ENCODE measurements around the gene VPS4A.

The VPS4A gene

DNA sequence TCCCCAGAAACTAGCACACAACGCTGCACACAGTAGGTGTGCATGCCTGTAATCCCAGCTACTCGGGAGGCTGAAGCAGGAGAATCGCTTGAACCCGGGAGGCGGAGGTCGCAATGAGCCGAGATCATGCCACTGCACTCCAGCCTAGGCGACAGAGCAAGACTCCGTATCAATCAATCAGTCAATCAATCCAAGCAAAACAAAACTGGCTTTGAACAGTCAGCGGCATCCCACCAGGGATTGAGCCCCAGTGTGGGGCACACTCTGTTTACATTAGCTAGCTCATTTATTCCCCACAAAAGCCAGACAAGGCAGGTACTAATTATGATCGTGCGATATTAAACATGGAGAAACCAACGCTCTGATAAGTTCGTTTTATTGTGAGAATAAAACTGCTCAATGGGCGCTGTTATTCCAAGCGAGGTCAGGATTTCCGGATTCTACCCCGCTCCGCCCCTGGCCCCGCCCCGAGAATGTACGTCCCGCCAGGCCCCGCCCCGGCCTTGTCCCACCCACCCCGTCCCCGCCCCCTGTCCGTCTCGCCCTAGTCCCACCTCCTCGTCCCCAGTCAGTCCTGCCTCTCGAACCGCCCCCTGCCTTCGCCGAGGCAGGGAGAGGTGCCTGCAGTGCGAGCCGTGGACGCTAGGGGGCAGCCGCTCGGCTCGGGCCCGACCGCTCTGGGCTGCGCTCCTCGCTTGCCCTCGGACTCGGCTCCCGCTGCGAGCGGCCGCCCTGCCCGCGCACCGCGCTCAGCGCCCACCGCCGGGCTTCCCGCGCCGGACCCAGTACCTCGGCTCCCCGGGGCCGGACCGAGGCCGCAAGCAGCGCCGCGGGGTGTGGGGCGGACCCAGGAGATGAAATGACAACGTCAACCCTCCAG is at the start of gene VPS4A:
Gene VPS4A, plus strand, starts transcription at position 698 of the 880 bp plus-strand sequence. Its CDS starts 162 bp downstream, at position 860.
- peak; percentile 95 for ATAC-seq

GRCh38 chr16:69266334-69267063 is 44.7 kb upstream of the VPS4A start:
- no peak for ATAC-seq
- TF ChIP-seq, protein P1, sequence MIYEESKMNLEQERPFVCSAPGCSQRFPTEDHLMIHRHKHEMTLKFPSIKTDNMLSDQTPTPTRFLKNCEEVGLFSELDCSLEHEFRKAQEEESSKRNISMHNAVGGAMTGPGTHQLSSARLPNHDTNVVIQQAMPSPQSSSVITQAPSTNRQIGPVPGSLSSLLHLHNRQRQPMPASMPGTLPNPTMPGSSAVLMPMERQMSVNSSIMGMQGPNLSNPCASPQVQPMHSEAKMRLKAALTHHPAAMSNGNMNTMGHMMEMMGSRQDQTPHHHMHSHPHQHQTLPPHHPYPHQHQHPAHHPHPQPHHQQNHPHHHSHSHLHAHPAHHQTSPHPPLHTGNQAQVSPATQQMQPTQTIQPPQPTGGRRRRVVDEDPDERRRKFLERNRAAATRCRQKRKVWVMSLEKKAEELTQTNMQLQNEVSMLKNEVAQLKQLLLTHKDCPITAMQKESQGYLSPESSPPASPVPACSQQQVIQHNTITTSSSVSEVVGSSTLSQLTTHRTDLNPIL (CRISPR knock-in tag; IDR thresholded peaks at IDR 0.05; ENCODE audit: low read depth) = no peak
- no peak for TF ChIP-seq PPARA (CRISPR knock-in tag; IDR thresholded peaks at IDR 0.05; ENCODE audit: borderline replicate concordance)
- TF ChIP-seq, protein P2, sequence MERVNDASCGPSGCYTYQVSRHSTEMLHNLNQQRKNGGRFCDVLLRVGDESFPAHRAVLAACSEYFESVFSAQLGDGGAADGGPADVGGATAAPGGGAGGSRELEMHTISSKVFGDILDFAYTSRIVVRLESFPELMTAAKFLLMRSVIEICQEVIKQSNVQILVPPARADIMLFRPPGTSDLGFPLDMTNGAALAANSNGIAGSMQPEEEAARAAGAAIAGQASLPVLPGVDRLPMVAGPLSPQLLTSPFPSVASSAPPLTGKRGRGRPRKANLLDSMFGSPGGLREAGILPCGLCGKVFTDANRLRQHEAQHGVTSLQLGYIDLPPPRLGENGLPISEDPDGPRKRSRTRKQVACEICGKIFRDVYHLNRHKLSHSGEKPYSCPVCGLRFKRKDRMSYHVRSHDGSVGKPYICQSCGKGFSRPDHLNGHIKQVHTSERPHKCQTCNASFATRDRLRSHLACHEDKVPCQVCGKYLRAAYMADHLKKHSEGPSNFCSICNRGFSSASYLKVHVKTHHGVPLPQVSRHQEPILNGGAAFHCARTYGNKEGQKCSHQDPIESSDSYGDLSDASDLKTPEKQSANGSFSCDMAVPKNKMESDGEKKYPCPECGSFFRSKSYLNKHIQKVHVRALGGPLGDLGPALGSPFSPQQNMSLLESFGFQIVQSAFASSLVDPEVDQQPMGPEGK (CRISPR knock-in tag; IDR thresholded peaks at IDR 0.05; ENCODE audit: borderline replicate concordance) = no peak
- TF ChIP-seq ZNF8 (CRISPR knock-in tag; IDR thresholded peaks at IDR 0.05) = no peak
- TF ChIP-seq RARB (CRISPR knock-in tag; IDR thresholded peaks at IDR 0.05) = no peak
- TF ChIP-seq SNAI2 (CRISPR knock-in tag; IDR thresholded peaks at IDR 0.05) = no peak
- no peak for TF ChIP-seq ZC3H10 (CRISPR knock-in tag; IDR thresholded peaks at IDR 0.05)
- TF ChIP-seq CSDC2 (CRISPR knock-in tag; IDR thresholded peaks at IDR 0.05) = no peak
- no peak for TF ChIP-seq ISL1 (CRISPR knock-in tag; IDR thresholded peaks at IDR 0.05)
- TF ChIP-seq OSR1 (CRISPR knock-in tag; IDR thresholded peaks at IDR 0.05) = no peak
- TF ChIP-seq, protein P3, sequence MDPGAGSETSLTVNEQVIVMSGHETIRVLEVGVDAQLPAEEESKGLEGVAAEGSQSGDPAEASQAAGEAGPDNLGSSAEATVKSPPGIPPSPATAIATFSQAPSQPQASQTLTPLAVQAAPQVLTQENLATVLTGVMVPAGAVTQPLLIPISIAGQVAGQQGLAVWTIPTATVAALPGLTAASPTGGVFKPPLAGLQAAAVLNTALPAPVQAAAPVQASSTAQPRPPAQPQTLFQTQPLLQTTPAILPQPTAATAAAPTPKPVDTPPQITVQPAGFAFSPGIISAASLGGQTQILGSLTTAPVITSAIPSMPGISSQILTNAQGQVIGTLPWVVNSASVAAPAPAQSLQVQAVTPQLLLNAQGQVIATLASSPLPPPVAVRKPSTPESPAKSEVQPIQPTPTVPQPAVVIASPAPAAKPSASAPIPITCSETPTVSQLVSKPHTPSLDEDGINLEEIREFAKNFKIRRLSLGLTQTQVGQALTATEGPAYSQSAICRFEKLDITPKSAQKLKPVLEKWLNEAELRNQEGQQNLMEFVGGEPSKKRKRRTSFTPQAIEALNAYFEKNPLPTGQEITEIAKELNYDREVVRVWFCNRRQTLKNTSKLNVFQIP (CRISPR knock-in tag; IDR thresholded peaks at IDR 0.05; ENCODE audit: borderline replicate concordance, low read depth) = no peak

More for the DNA sequence above, at the start of gene VPS4A:
- TF ChIP-seq PPARA (CRISPR knock-in tag; IDR thresholded peaks at IDR 0.05; ENCODE audit: borderline replicate concordance) (no peak), RARB (CRISPR knock-in tag; IDR thresholded peaks at IDR 0.05) (no peak), TCF4 (CRISPR knock-in tag; IDR thresholded peaks at IDR 0.05; ENCODE audit: borderline replicate concordance) (no peak), ZNF70 (CRISPR knock-in tag; IDR thresholded peaks at IDR 0.05) (no peak), ZFP30 (CRISPR knock-in tag; IDR thresholded peaks at IDR 0.05) (no peak), OSR1 (CRISPR knock-in tag; IDR thresholded peaks at IDR 0.05) (no peak), TOX (CRISPR knock-in tag; IDR thresholded peaks at IDR 0.05; ENCODE audit: borderline replicate concordance) (no peak), ZC3H10 (CRISPR knock-in tag; IDR thresholded peaks at IDR 0.05) (no peak), ESRRG (CRISPR knock-in tag; IDR thresholded peaks at IDR 0.05) (no peak), ZFP3 (CRISPR knock-in tag; IDR thresholded peaks at IDR 0.05) (no peak), GLIS3 (CRISPR knock-in tag; IDR thresholded peaks at IDR 0.05) (no peak), CSDC2 (CRISPR knock-in tag; IDR thresholded peaks at IDR 0.05) (no peak), SNAI2 (CRISPR knock-in tag; IDR thresholded peaks at IDR 0.05) (no peak), ZNF565 (CRISPR knock-in tag; conservative IDR thresholded peaks at IDR 0.05; ENCODE audit: low read depth) (no peak), ZNF8 (CRISPR knock-in tag; IDR thresholded peaks at IDR 0.05) (no peak), BACH2 (CRISPR knock-in tag; IDR thresholded peaks at IDR 0.05; ENCODE audit: borderline replicate concordance) (no peak)
- TF ChIP-seq, protein P4, sequence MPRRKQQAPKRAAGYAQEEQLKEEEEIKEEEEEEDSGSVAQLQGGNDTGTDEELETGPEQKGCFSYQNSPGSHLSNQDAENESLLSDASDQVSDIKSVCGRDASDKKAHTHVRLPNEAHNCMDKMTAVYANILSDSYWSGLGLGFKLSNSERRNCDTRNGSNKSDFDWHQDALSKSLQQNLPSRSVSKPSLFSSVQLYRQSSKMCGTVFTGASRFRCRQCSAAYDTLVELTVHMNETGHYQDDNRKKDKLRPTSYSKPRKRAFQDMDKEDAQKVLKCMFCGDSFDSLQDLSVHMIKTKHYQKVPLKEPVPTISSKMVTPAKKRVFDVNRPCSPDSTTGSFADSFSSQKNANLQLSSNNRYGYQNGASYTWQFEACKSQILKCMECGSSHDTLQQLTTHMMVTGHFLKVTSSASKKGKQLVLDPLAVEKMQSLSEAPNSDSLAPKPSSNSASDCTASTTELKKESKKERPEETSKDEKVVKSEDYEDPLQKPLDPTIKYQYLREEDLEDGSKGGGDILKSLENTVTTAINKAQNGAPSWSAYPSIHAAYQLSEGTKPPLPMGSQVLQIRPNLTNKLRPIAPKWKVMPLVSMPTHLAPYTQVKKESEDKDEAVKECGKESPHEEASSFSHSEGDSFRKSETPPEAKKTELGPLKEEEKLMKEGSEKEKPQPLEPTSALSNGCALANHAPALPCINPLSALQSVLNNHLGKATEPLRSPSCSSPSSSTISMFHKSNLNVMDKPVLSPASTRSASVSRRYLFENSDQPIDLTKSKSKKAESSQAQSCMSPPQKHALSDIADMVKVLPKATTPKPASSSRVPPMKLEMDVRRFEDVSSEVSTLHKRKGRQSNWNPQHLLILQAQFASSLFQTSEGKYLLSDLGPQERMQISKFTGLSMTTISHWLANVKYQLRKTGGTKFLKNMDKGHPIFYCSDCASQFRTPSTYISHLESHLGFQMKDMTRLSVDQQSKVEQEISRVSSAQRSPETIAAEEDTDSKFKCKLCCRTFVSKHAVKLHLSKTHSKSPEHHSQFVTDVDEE (CRISPR knock-in tag; IDR thresholded peaks at IDR 0.05) = no peak
- TF ChIP-seq, protein P2 (CRISPR knock-in tag; IDR thresholded peaks at IDR 0.05; ENCODE audit: borderline replicate concordance) = no peak
- TF ChIP-seq, protein P3 (CRISPR knock-in tag; IDR thresholded peaks at IDR 0.05; ENCODE audit: borderline replicate concordance, low read depth) = no peak
- TF ChIP-seq, protein P5, sequence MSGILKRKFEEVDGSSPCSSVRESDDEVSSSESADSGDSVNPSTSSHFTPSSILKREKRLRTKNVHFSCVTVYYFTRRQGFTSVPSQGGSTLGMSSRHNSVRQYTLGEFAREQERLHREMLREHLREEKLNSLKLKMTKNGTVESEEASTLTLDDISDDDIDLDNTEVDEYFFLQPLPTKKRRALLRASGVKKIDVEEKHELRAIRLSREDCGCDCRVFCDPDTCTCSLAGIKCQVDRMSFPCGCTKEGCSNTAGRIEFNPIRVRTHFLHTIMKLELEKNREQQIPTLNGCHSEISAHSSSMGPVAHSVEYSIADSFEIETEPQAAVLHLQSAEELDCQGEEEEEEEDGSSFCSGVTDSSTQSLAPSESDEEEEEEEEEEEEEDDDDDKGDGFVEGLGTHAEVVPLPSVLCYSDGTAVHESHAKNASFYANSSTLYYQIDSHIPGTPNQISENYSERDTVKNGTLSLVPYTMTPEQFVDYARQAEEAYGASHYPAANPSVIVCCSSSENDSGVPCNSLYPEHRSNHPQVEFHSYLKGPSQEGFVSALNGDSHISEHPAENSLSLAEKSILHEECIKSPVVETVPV (CRISPR knock-in tag; IDR thresholded peaks at IDR 0.05) = no peak
